ENCODE data around the gene LRPAP1. TPM values are rescaled to one million over a fixed set of nuclear protein-coding genes. Genes with fewer than 3 reads are reported as not detected.

The LRPAP1 gene
- total RNA-seq, 1 experiment from 2014 or later = 109 TPM

DNA sequence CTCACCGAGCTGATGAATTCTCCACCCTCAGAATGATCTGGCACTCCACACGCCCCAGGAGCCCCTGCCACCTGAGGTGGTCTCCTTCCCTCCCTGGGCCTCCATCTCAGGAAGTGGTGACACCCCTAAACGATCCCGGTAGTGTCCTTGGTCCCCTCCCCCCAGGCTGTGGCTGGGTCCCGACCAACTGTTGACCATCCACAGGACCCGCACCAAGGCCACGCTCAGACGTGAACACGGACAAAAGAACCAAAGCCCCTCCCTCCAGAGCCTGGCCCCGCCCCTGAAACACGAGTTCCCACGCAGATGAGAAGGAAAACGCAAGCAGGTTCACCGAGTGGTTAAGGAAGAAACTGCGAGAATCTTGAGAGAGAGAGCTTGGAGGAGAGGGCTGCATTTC lies 16.6 kb downstream of the LRPAP1 start:
- H3K9ac ChIP-seq (ENCODE audit: low read length) = no peak overlapping the region
- intact Hi-C loops (cut with micrococcal nuclease) = no loop called here
- H4K20me1 ChIP-seq (ENCODE audit: insufficient read depth) = no peaks in the 10 kb centered on the region
- POLR2A ChIA-PET = no interaction called here
- no peak overlapping the region for H2AFZ ChIP-seq (ENCODE audit: low read depth, low read length, poor library complexity, severe bottlenecking)
- ATAC-seq (no peak), DNase-seq (ENCODE audit: low read depth, low spot score) (no peak)
- TF ChIP-seq EGR1 (IDR thresholded peaks at IDR 0.05; ENCODE audit: low read depth) = no peak
- TF ChIP-seq SIN3A (IDR thresholded peaks at IDR 0.05; ENCODE audit: low read depth) = no peak
- no peak for TF ChIP-seq JUND (IDR thresholded peaks at IDR 0.05)
- no peak for TF ChIP-seq EZH2phosphoT487 (IDR thresholded peaks at IDR 0.05; ENCODE audit: borderline replicate concordance)
- no peak for TF ChIP-seq YY1 (IDR thresholded peaks at IDR 0.05; ENCODE audit: extremely low read depth, insufficient replicate concordance, low read depth, low read length)
- TF ChIP-seq POLR2AphosphoS5 (IDR thresholded peaks at IDR 0.05; ENCODE audit: low read depth, low read length) = no peak
- TF ChIP-seq SRF (IDR thresholded peaks at IDR 0.05; ENCODE audit: low read depth) = no peak
- TF ChIP-seq, protein P1, sequence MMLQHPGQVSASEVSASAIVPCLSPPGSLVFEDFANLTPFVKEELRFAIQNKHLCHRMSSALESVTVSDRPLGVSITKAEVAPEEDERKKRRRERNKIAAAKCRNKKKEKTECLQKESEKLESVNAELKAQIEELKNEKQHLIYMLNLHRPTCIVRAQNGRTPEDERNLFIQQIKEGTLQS (IDR thresholded peaks at IDR 0.05) = no peak
- no peak for TF ChIP-seq RAD21 (IDR thresholded peaks at IDR 0.05; ENCODE audit: low read depth)
- TF ChIP-seq, protein P2, sequence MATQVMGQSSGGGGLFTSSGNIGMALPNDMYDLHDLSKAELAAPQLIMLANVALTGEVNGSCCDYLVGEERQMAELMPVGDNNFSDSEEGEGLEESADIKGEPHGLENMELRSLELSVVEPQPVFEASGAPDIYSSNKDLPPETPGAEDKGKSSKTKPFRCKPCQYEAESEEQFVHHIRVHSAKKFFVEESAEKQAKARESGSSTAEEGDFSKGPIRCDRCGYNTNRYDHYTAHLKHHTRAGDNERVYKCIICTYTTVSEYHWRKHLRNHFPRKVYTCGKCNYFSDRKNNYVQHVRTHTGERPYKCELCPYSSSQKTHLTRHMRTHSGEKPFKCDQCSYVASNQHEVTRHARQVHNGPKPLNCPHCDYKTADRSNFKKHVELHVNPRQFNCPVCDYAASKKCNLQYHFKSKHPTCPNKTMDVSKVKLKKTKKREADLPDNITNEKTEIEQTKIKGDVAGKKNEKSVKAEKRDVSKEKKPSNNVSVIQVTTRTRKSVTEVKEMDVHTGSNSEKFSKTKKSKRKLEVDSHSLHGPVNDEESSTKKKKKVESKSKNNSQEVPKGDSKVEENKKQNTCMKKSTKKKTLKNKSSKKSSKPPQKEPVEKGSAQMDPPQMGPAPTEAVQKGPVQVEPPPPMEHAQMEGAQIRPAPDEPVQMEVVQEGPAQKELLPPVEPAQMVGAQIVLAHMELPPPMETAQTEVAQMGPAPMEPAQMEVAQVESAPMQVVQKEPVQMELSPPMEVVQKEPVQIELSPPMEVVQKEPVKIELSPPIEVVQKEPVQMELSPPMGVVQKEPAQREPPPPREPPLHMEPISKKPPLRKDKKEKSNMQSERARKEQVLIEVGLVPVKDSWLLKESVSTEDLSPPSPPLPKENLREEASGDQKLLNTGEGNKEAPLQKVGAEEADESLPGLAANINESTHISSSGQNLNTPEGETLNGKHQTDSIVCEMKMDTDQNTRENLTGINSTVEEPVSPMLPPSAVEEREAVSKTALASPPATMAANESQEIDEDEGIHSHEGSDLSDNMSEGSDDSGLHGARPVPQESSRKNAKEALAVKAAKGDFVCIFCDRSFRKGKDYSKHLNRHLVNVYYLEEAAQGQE (IDR thresholded peaks at IDR 0.05; ENCODE audit: low read depth) = no peak
- no peak for TF ChIP-seq CEBPB (IDR thresholded peaks at IDR 0.05; ENCODE audit: low read depth)
- TF ChIP-seq EZH2 (IDR thresholded peaks at IDR 0.05) = no peak
- no peak for TF ChIP-seq CBX3 (IDR thresholded peaks at IDR 0.05; ENCODE audit: low read depth)
- TF ChIP-seq TCF7L2 (IDR thresholded peaks at IDR 0.05; ENCODE audit: borderline replicate concordance, extremely low read depth, insufficient read depth, insufficient read length) = no peak
- TF ChIP-seq POLR2A (IDR thresholded peaks at IDR 0.05; ENCODE audit: borderline replicate concordance, extremely low read depth, insufficient read depth, insufficient read length) = no peak
- TF ChIP-seq ZFX (IDR thresholded peaks at IDR 0.05) = no peak
- TF ChIP-seq, protein P3, sequence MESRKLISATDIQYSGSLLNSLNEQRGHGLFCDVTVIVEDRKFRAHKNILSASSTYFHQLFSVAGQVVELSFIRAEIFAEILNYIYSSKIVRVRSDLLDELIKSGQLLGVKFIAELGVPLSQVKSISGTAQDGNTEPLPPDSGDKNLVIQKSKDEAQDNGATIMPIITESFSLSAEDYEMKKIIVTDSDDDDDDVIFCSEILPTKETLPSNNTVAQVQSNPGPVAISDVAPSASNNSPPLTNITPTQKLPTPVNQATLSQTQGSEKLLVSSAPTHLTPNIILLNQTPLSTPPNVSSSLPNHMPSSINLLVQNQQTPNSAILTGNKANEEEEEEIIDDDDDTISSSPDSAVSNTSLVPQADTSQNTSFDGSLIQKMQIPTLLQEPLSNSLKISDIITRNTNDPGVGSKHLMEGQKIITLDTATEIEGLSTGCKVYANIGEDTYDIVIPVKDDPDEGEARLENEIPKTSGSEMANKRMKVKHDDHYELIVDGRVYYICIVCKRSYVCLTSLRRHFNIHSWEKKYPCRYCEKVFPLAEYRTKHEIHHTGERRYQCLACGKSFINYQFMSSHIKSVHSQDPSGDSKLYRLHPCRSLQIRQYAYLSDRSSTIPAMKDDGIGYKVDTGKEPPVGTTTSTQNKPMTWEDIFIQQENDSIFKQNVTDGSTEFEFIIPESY (IDR thresholded peaks at IDR 0.05; ENCODE audit: extremely low read depth, insufficient replicate concordance, low read length) = no peak
- no peak for TF ChIP-seq FOSL1 (IDR thresholded peaks at IDR 0.05; ENCODE audit: low read depth)
- no peak for TF ChIP-seq SP1 (IDR thresholded peaks at IDR 0.05; ENCODE audit: low read depth)
- no peak overlapping the region for H3K27ac ChIP-seq (ENCODE audit: low read depth, low read length)
- H3K79me2 ChIP-seq (ENCODE audit: insufficient read depth, low read length) = peaks cover 8% of the 10 kb centered on the region; the same call in 1 of the 2 replicates
- H3K9me2 ChIP-seq (ENCODE audit: insufficient read depth) = no peaks in the 10 kb centered on the region
- RAD21 ChIA-PET (ENCODE audit: low non-redundant PET in 1 of 2, low total read pairs in 2 of 2, uncharacterized antibody in 2 of 2, unreplicated experiment in 2 of 2) = no interaction called here
- peaks cover 15 to 48% of the 10 kb centered on the region in 2 experiments for H3K36me3 ChIP-seq (ENCODE audit: control insufficient read depth in 1 of 2, insufficient read depth in 2 of 2, low read length in 2 of 2)
- CTCF ChIA-PET = no interaction called here
- H3K9me3 ChIP-seq (ENCODE audit: control insufficient read depth in 1 of 2, insufficient read depth in 1 of 2, low read depth in 1 of 2, low read length in 2 of 2) = no peaks in the 10 kb centered on the region
- H3K27me3 ChIP-seq (ENCODE audit: insufficient read depth, low read length) = no peaks in the 10 kb centered on the region
- H3K4me3 ChIP-seq (replicated peaks in 1 of 2; ENCODE audit: low read depth in 1 of 2, low read length in 2 of 2) = no peak overlapping the region
- no peak overlapping the region for H3K4me2 ChIP-seq (ENCODE audit: low read length)
- H3K4me1 ChIP-seq (ENCODE audit: control insufficient read depth in 1 of 2, insufficient read depth in 2 of 2, low read length in 2 of 2) = no peaks in the 10 kb centered on the region
- BruUV-seq (replicated peaks) = no TSS peak

Data from HCT116 (cell line).